Measurements from ENCODE around the gene ATG4B. TPM values are rescaled to one million over a fixed set of nuclear protein-coding genes. Genes with fewer than 3 reads are reported as not detected.

The ATG4B gene
- total and polyA plus RNA-seq, 2 of the 8 experiments (the other 6 are each of a cell fraction or from before 2014, with no cell fraction given) = 103 to 155 TPM

GRCh38 chr2:241666627-241667400 is 29.3 kb downstream of the ATG4B start:
- Histone ChIP-seq H3K4me3 (ENCODE audit: extremely low read depth in 1 of 4, insufficient read depth in 2 of 4, low read depth in 3 of 4, low read length in 4 of 4) (no peak overlapping the region), H4K5ac (ENCODE audit: insufficient read length, low read depth, low read length) (no peak overlapping the region), H3K36me3 (ENCODE audit: control insufficient read depth in 2 of 4, insufficient read depth in 4 of 4, low read length in 3 of 4) (peaks cover 8 to 26% (median 20%) of the 10 kb centered on the region in 4 experiments), H3K14ac (ENCODE audit: insufficient read length) (no peak overlapping the region), H3K4me1 (replicated peaks in 1 of 4; ENCODE audit: control insufficient read depth in 3 of 4, insufficient read depth in 4 of 4, low read length in 3 of 4) (no peaks in the 10 kb centered on the region), H3K9ac (replicated peaks in 1 of 4; ENCODE audit: extremely low read depth in 1 of 4, low read depth in 3 of 4, low read length in 3 of 4) (no peak overlapping the region), H2BK15ac (ENCODE audit: low read length) (no peak overlapping the region), H3K79me1 (ENCODE audit: low read depth, low read length) (no peaks in the 10 kb centered on the region), H4K20me1 (replicated peaks in 1 of 2; ENCODE audit: control insufficient read depth in 1 of 2, insufficient read depth in 2 of 2, low read length in 2 of 2) (peaks cover 3 to 8% of the 10 kb centered on the region in 2 experiments), H3K23ac (ENCODE audit: insufficient read length) (no peak overlapping the region), H3K27me3 (replicated peaks in 1 of 4; ENCODE audit: control insufficient read depth in 3 of 4, extremely low read depth in 1 of 4, insufficient read depth in 3 of 4, low read length in 3 of 4) (no peaks in the 10 kb centered on the region), H3K56ac (replicated peaks; ENCODE audit: insufficient read length, low read depth, low read length) (no peak overlapping the region), H3K4me2 (ENCODE audit: insufficient read depth in 1 of 2, low read depth in 2 of 2, low read length in 2 of 2) (no peak overlapping the region), H2AK5ac (ENCODE audit: low read depth, low read length) (no peak overlapping the region), H2AFZ (ENCODE audit: low read length) (no peak overlapping the region), H3K27ac (ENCODE audit: low read depth, low read length) (no peak overlapping the region), H2BK120ac (replicated peaks; ENCODE audit: low read depth, low read length) (no peak overlapping the region), H3K4ac (replicated peaks; ENCODE audit: insufficient read length, low read depth, low read length) (no peak overlapping the region), H2BK5ac (ENCODE audit: low read depth, low read length) (no peak overlapping the region; the same call in 1 of the 2 replicates), H3K9me3 (ENCODE audit: insufficient read depth in 2 of 2, low read depth in 1 of 2, low read length in 1 of 2) (no peaks in the 10 kb centered on the region), H2BK12ac (ENCODE audit: low read depth, low read length) (no peak overlapping the region), H2BK20ac (ENCODE audit: low read length) (no peak overlapping the region), H3K18ac (ENCODE audit: extremely low read depth, low read length) (no peak overlapping the region), H4K91ac (replicated peaks; ENCODE audit: insufficient read length, low read length) (no peak overlapping the region), H4K8ac (ENCODE audit: extremely low read depth, insufficient read depth, low read length) (no peak overlapping the region; the same call in 1 of the 2 replicates), H3K79me2 (ENCODE audit: control insufficient read depth in 1 of 2, insufficient read depth in 2 of 2, low read length in 2 of 2) (no peaks in the 10 kb centered on the region), H3K23me2 (ENCODE audit: low read depth, low read length) (no peaks in the 10 kb centered on the region)
- ChIA-PET CTCF (ENCODE audit: partially characterized antibody) (interaction anchor here (1.4 kb wide), 1 partner anchor 67 kb away, joined by 4 read pairs; no protein-coding TSS in a partner anchor), POLR2A (ENCODE audit: partially characterized antibody) (interaction anchor here (0.6 to 1.5 kb wide), 3 partner anchors 12 to 35 kb away, joined by 4 to 5 read pairs (median 4); partner anchors contain the start of genes DTYMK and ING5)
- FAIRE-seq = no peak
- 89% methylated on average over 36 of the region's 42 CpGs; no CpG with 5 or more reads in 1 of the 2 experiments for WGBS, 2 experiments (ENCODE audit: extremely low coverage in 1 of 2, insufficient coverage in 1 of 2, insufficient read length in 1 of 2, insufficient replicate concordance in 2 of 2, low coverage in 1 of 2, low lambda C conversion rate in 2 of 2, missing lambda C conversion rate in 1 of 2)
- DNase-seq (ENCODE audit: low read depth in 1 of 2, low spot score in 2 of 2) = no peak
- TF ChIP-seq, protein P1, sequence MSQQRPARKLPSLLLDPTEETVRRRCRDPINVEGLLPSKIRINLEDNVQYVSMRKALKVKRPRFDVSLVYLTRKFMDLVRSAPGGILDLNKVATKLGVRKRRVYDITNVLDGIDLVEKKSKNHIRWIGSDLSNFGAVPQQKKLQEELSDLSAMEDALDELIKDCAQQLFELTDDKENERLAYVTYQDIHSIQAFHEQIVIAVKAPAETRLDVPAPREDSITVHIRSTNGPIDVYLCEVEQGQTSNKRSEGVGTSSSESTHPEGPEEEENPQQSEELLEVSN (IDR thresholded peaks at IDR 0.05) = no peak

Measured in H1 (cell line).